Measurements from ENCODE around the gene DYNLRB2. TPM values are rescaled to one million over a fixed set of nuclear protein-coding genes. Genes with fewer than 3 reads are reported as not detected.

Gene DYNLRB2
- total RNA-seq, 1 experiment from 2014 or later: not detected

GRCh38 chr16:80552277-80552676, 11.5 kb downstream of the DYNLRB2 start:
- DNase-seq (ENCODE audit: low spot score): no peak

- no peak for DNase-seq (ENCODE audit: low spot score)
Measured at GRCh38 chr16:80554033-80554432, 13.2 kb downstream of the DYNLRB2 start.

- no peak for DNase-seq (ENCODE audit: low spot score)
Measured at GRCh38 chr16:80556481-80556880, 15.7 kb downstream of the DYNLRB2 start.

GRCh38 chr16:80557037-80557436, 16.2 kb downstream of the DYNLRB2 start:
- DNase-seq (ENCODE audit: low spot score): no peak

- DNase-seq (ENCODE audit: low spot score): no peak
Measured at GRCh38 chr16:80559369-80559768, 18.6 kb downstream of the DYNLRB2 start.

GRCh38 chr16:80563066-80563465, 22.3 kb downstream of the DYNLRB2 start:
- no peak for DNase-seq (ENCODE audit: low spot score)

- DNase-seq (ENCODE audit: low spot score): no peak
Measured at GRCh38 chr16:80564394-80564793, 23.6 kb downstream of the DYNLRB2 start.

GRCh38 chr16:80569440-80570105, 28.8 kb downstream of the DYNLRB2 start:
- no peak for DNase-seq (ENCODE audit: low spot score)

- no peak for DNase-seq (ENCODE audit: low spot score)
Measured at GRCh38 chr16:80570106-80570478, 29.3 kb downstream of the DYNLRB2 start.

- no peak for DNase-seq (ENCODE audit: low spot score)
Measured at GRCh38 chr16:80573700-80574120, 32.9 kb downstream of the DYNLRB2 start.

GRCh38 chr16:80576343-80576912, 35.6 kb downstream of the DYNLRB2 start:
- DNase-seq (ENCODE audit: low spot score): no peak

GRCh38 chr16:80577485-80578280, 36.9 kb downstream of the DYNLRB2 start:
- DNase-seq (ENCODE audit: low spot score): no peak

- no peak for DNase-seq (ENCODE audit: low spot score)
Measured at GRCh38 chr16:80580109-80580832, 39.5 kb downstream of the DYNLRB2 start.

GRCh38 chr16:80583466-80583865, 42.7 kb downstream of the DYNLRB2 start:
- DNase-seq (ENCODE audit: low spot score): no peak

- no peak for DNase-seq (ENCODE audit: low spot score)
Measured at GRCh38 chr16:80585764-80586163, 45.0 kb downstream of the DYNLRB2 start.

- no peak for DNase-seq (ENCODE audit: low spot score)
Measured at GRCh38 chr16:80586476-80586875, 45.7 kb downstream of the DYNLRB2 start.

GRCh38 chr16:80587071-80587470, 46.3 kb downstream of the DYNLRB2 start:
- DNase-seq (ENCODE audit: low spot score): no peak

- DNase-seq (ENCODE audit: low spot score): no peak
Measured at GRCh38 chr16:80591071-80591915, 50.5 kb downstream of the DYNLRB2 start.

GRCh38 chr16:80592273-80592672, 51.5 kb downstream of the DYNLRB2 start:
- no peak for DNase-seq (ENCODE audit: low spot score)

GRCh38 chr16:80594756-80595155, 54.0 kb downstream of the DYNLRB2 start:
- DNase-seq (ENCODE audit: low spot score): no peak

Measured in HT-29 (cell line).